Loucy (cell line): ENCODE measurements around the gene DSG4.

Experiments
- H2AFZ ChIP-seq: fragments of 200-600 bp; sonication (generic); 2 replicates; pipeline ENCODE4 v1.6.0; 2016; ENCODE audit warnings: antibody characterized with exemption, mild to moderate bottlenecking, low read length, moderate library complexity
- H3F3A ChIP-seq: fragments of 200-600 bp; 2 replicates; pipeline ENCODE4 v1.6.0; 2016; ENCODE audit warnings: antibody characterized with exemption, low read depth, mild to moderate bottlenecking
- H3K27me3 ChIP-seq: fragments of 200-600 bp; sonication (generic); 2 replicates; pipeline ENCODE4 v1.6.1; 2014; ENCODE audit warnings: low read length, mild to moderate bottlenecking; ENCODE audit not compliant: insufficient read depth, poor library complexity, severe bottlenecking
- H3K36me3 ChIP-seq: fragments of 200-600 bp; sonication (generic); 2 replicates; pipeline ENCODE4 v1.6.1; 2016; ENCODE audit warnings: low read length; ENCODE audit not compliant: insufficient read depth
- H3K4me1 ChIP-seq: fragments of 200-600 bp; sonication (generic); 2 replicates; pipeline ENCODE4 v1.5.1; 2014; ENCODE audit warnings: low read length, mild to moderate bottlenecking; ENCODE audit not compliant: insufficient read depth, poor library complexity, severe bottlenecking
- H3K4me2 ChIP-seq: fragments of 200-600 bp; sonication (generic); 2 replicates; pipeline ENCODE4 v1.6.0; 2014; ENCODE audit warnings: antibody characterized with exemption, low read length, low read depth, mild to moderate bottlenecking; ENCODE audit not compliant: poor library complexity, severe bottlenecking
- H3K4me3 ChIP-seq: fragments of 200-600 bp; sonication (generic); 2 replicates; pipeline ENCODE4 v1.5.1; 2014; ENCODE audit warnings: low read length, mild to moderate bottlenecking, mixed read lengths; ENCODE audit not compliant: poor library complexity, severe bottlenecking
- H3K79me2 ChIP-seq: fragments of 200-600 bp; sonication (generic); 2 replicates; pipeline ENCODE4 v1.6.1; 2014; ENCODE audit warnings: low read length; ENCODE audit not compliant: insufficient read depth
- H3K9ac ChIP-seq: fragments of 200-600 bp; sonication (generic); 2 replicates; pipeline ENCODE4 v1.6.0; 2014; ENCODE audit warnings: mild to moderate bottlenecking, low read depth, low read length, moderate library complexity; ENCODE audit not compliant: poor library complexity, severe bottlenecking
- H3K9me2 ChIP-seq: fragments of 200-600 bp; sonication (generic); replicated peaks from 2 replicates; pipeline ENCODE4 v1.6.1; 2016; ENCODE audit warnings: low read depth, low read length, mixed read lengths
- H3K9me3 ChIP-seq: fragments of 200-600 bp; sonication (generic); 2 replicates; pipeline ENCODE4 v1.6.1; 2014; ENCODE audit warnings: mild to moderate bottlenecking, antibody characterized with exemption, low read length, low read depth; ENCODE audit not compliant: insufficient read depth
- H4K20me1 ChIP-seq: fragments of 200-600 bp; sonication (generic); 2 replicates; pipeline ENCODE4 v1.6.0; 2014; ENCODE audit warnings: antibody characterized with exemption, low read length, mild to moderate bottlenecking; ENCODE audit not compliant: insufficient read depth, poor library complexity, severe bottlenecking
- CTCF ChIP-seq: fragments of 200-600 bp; sonication (generic); conservative IDR thresholded peaks from 2 replicates; pipeline ENCODE4 v1.5.1; 2014; ENCODE audit warnings: mild to moderate bottlenecking, antibody characterized with exemption, low read length
- EZH2phosphoT487 ChIP-seq: fragments of 200-600 bp; IDR thresholded peaks from 2 replicates; pipeline ENCODE4 v1.6.1; 2018; ENCODE audit warnings: antibody characterized with exemption, mild to moderate bottlenecking, moderate library complexity, borderline replicate concordance

Gene DSG4

GRCh38 chr18:31429623-31430022 is 53.0 kb downstream of the DSG4 start:
- H3K9me3 ChIP-seq, result 0 out of 2 replicates have a peak, but pooled peaks cover 3% of the 10 kb centered on the region
- H3F3A ChIP-seq, result no peaks in the 10 kb centered on the region
- TF ChIP-seq CTCF, result no peak
- TF ChIP-seq EZH2phosphoT487, result no peak
- no peak overlapping the region for H3K4me2 ChIP-seq
- no peak overlapping the region for H3K9ac ChIP-seq
- H2AFZ ChIP-seq, result no peak overlapping the region
- H3K79me2 ChIP-seq, result no peaks in the 10 kb centered on the region
- H3K4me3 ChIP-seq, result no peak overlapping the region
- no peaks in the 10 kb centered on the region for H4K20me1 ChIP-seq
- no peaks in the 10 kb centered on the region for H3K27me3 ChIP-seq
- H3K9me2 ChIP-seq, result no peaks in the 10 kb centered on the region
- no peaks in the 10 kb centered on the region for H3K36me3 ChIP-seq
- H3K4me1 ChIP-seq, result no peaks in the 10 kb centered on the region

- no peaks in the 10 kb centered on the region for H3K9me2 ChIP-seq
- H3K9me3 ChIP-seq, result 0 out of 2 replicates have a peak, but pooled peaks cover 3% of the 10 kb centered on the region
- H3K9ac ChIP-seq, result no peak overlapping the region
- no peak overlapping the region for H2AFZ ChIP-seq
- TF ChIP-seq EZH2phosphoT487, result no peak
- no peak for TF ChIP-seq CTCF
- H3K4me3 ChIP-seq, result no peak overlapping the region
- H3F3A ChIP-seq, result no peaks in the 10 kb centered on the region
- H3K36me3 ChIP-seq, result no peaks in the 10 kb centered on the region
- no peaks in the 10 kb centered on the region for H3K27me3 ChIP-seq
- no peak overlapping the region for H3K4me2 ChIP-seq
- no peaks in the 10 kb centered on the region for H4K20me1 ChIP-seq
- no peaks in the 10 kb centered on the region for H3K4me1 ChIP-seq
- H3K79me2 ChIP-seq, result no peaks in the 10 kb centered on the region
Observed at GRCh38 chr18:31430072-31430471, 53.5 kb downstream of the DSG4 start.

DNA sequence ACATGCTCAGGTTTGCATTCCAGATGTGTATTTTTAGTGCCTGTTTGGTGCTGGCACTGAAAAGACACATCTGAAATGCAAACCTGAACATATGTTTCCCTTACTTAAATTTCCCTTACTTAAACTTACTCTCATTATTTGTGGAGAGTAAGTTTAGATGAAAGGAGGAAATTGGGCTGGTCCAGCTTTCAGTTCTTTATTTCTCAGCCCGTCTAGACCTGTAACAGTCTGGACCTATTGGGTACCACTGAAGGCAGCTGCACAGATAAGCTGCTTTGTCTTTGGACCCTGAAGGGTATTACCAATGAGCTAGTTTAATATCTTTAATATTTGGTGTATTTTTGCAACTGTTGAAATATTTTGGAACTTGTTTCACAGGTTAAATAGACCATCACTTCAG is 54.0 kb downstream of the DSG4 start:
- H3K79me2 ChIP-seq, result no peaks in the 10 kb centered on the region
- no peaks in the 10 kb centered on the region for H3K4me1 ChIP-seq
- no peak overlapping the region for H3K9ac ChIP-seq
- no peak for TF ChIP-seq EZH2phosphoT487
- no peak for TF ChIP-seq CTCF
- no peaks in the 10 kb centered on the region for H3F3A ChIP-seq
- H4K20me1 ChIP-seq, result no peaks in the 10 kb centered on the region
- no peak overlapping the region for H3K4me2 ChIP-seq
- H2AFZ ChIP-seq, result no peak overlapping the region
- H3K4me3 ChIP-seq, result no peak overlapping the region
- no peaks in the 10 kb centered on the region for H3K36me3 ChIP-seq
- H3K27me3 ChIP-seq, result no peaks in the 10 kb centered on the region
- H3K9me2 ChIP-seq, result no peaks in the 10 kb centered on the region
- 0 out of 2 replicates have a peak, but pooled peaks cover 3% of the 10 kb centered on the region for H3K9me3 ChIP-seq
